SK-N-SH (cell line): ENCODE data around the gene BCL2L11.

Experiments
- ELF1 ChIP-seq: IDR thresholded peaks from 2 replicates; pipeline ENCODE4 v1.4.0; 2012
- EP300 ChIP-seq, 2 experiments: IDR thresholded peaks; 2 replicates each; pipeline versions ENCODE4 v1.4.0 to v1.6.1; 2012; ENCODE audit warnings: borderline replicate concordance in 1 of 2, low read depth in 1 of 2, low read length in 1 of 2
- EZH2phosphoT487 ChIP-seq: fragments of 200-600 bp; sonication (generic); IDR thresholded peaks from 2 replicates; pipeline ENCODE4 v1.6.1; 2017; ENCODE audit warnings: low read depth, mixed run types, mild to moderate bottlenecking, antibody characterized with exemption, moderate library complexity, borderline replicate concordance
- FOXM1 ChIP-seq: IDR thresholded peaks from 2 replicates; pipeline ENCODE4 v1.4.0; 2012; ENCODE audit warnings: low read depth, mild to moderate bottlenecking
- NFIC ChIP-seq: IDR thresholded peaks from 2 replicates; pipeline ENCODE4 v1.4.0; 2012; ENCODE audit warnings: borderline replicate concordance
- POLR2AphosphoS5 ChIP-seq: IDR thresholded peaks from 2 replicates; pipeline ENCODE4 v1.6.1; 2012; ENCODE audit warnings: low read depth, low read length
- RFX5 ChIP-seq: IDR thresholded peaks from 2 replicates; pipeline ENCODE4 v1.6.1; 2012; ENCODE audit warnings: mild to moderate bottlenecking, improper control_type of control experiment, low read length
- SIN3A ChIP-seq: IDR thresholded peaks from 2 replicates; pipeline ENCODE4 v1.6.1; 2012; ENCODE audit warnings: low read depth, mild to moderate bottlenecking, low read length, moderate library complexity, borderline replicate concordance
- TF ChIP-seq, protein P1 (sequence below): fragments of 200-600 bp; sonication (generic); IDR thresholded peaks from 2 replicates; pipeline ENCODE4 v1.6.1; 2017; ENCODE audit warnings: antibody characterized with exemption, mild to moderate bottlenecking, moderate library complexity
- TF ChIP-seq, protein P2 (sequence below): IDR thresholded peaks from 2 replicates; pipeline ENCODE4 v1.4.0; 2012; ENCODE audit warnings: low read depth, borderline replicate concordance

DNA sequence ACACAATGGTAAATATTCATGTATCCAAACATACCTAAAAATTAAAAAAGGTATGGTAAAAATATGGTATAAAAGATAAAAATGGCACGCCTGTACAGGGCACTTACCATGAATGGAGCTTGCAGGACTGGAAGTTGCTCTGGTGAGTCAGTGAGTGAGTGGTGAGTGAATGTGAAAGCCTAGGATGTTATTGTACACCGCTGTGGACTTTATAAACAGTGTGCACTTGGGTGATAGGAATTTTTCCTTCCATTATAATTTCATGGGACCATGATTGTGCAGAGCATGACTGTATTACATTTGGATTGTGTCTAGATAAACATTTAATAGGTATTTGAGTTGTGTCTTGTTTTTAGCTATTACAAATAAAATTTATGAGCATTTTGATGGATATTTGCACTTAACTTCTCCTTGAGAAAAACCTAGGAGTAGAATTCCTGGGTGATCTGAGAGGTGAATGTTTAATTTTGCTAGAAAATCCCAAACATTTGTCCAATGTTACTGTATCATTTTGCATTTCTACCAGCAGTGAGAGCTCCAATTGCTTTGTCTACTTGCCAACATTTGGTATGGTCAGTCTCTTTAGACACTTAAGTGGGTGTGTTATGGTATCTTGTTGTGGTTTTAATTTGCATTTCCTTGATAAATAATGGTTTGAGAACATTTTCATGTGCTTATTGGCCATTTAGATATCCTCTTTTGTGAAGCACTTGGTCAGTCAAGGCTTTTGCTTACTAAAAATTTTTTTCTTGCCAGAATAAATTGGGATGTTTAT is 81.7 kb downstream of the BCL2L11 start:
- TF ChIP-seq RFX5 (no peak), FOXM1 (no peak), ELF1 (no peak), SIN3A (no peak), NFIC (no peak), POLR2AphosphoS5 (no peak), EZH2phosphoT487 (no peak), EP300 (IDR thresholded peaks at IDR 0.05; ENCODE audit: borderline replicate concordance in 1 of 2, low read depth in 1 of 2, low read length in 1 of 2) (no peak)
- TF ChIP-seq, protein P1, sequence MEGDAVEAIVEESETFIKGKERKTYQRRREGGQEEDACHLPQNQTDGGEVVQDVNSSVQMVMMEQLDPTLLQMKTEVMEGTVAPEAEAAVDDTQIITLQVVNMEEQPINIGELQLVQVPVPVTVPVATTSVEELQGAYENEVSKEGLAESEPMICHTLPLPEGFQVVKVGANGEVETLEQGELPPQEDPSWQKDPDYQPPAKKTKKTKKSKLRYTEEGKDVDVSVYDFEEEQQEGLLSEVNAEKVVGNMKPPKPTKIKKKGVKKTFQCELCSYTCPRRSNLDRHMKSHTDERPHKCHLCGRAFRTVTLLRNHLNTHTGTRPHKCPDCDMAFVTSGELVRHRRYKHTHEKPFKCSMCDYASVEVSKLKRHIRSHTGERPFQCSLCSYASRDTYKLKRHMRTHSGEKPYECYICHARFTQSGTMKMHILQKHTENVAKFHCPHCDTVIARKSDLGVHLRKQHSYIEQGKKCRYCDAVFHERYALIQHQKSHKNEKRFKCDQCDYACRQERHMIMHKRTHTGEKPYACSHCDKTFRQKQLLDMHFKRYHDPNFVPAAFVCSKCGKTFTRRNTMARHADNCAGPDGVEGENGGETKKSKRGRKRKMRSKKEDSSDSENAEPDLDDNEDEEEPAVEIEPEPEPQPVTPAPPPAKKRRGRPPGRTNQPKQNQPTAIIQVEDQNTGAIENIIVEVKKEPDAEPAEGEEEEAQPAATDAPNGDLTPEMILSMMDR = no peak
- TF ChIP-seq, protein P2, sequence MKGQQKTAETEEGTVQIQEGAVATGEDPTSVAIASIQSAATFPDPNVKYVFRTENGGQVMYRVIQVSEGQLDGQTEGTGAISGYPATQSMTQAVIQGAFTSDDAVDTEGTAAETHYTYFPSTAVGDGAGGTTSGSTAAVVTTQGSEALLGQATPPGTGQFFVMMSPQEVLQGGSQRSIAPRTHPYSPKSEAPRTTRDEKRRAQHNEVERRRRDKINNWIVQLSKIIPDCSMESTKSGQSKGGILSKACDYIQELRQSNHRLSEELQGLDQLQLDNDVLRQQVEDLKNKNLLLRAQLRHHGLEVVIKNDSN = no peak
